ENCODE data around the gene SPTSSA.
"Not testable (repeated sequence)": the region's sequence is repeated elsewhere in the genome, so short reads cannot be mapped to it uniquely, and the experiment has no call there.

Gene SPTSSA

DNA sequence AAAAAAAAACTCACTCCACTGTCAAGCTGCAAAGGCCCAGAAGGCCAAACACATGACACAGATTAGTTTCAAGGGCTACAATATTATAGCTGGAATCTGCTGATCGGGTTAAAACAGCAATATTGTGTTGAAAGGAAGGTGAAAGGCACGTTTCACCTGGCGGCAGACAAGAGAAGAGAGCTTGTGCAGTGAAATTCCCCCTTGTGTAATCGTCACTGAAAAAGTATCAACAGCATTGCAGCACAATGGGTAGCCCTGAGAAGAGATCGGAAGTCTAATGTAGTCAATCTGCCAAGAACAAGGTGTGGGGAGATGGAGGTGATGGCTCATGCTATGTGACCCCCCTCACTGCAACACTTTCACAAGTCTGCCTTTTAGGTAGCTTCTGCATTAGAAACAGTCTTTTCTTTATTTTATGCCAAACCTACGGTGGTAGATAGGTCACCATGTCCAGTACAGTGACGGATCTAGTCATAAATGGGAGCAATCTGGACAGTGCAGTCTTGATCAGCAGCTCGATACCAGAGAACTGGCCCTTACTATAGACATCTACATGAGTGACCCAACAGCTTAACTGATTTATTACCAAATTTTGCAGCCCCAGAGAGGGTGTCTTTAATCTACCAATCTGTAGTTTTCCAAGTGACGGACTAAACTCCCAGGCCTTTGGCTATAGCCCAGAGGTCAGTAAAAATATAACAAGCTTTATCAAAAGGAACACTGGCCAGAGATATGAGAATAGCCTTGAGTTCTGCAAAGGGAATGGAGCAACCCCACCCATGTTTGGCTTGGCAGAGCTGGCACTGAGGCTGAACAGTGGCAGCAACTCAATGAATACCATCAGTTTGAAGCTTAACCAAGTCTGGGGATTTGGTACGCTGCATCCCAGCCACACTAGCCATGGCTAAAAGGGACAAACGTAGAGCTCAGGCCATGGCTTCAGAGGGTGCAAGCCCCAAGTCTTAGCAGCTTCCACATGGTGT, 35.4 kb downstream of the SPTSSA start:
- DNase-seq (ENCODE audit: low spot score) = no peak

DNA sequence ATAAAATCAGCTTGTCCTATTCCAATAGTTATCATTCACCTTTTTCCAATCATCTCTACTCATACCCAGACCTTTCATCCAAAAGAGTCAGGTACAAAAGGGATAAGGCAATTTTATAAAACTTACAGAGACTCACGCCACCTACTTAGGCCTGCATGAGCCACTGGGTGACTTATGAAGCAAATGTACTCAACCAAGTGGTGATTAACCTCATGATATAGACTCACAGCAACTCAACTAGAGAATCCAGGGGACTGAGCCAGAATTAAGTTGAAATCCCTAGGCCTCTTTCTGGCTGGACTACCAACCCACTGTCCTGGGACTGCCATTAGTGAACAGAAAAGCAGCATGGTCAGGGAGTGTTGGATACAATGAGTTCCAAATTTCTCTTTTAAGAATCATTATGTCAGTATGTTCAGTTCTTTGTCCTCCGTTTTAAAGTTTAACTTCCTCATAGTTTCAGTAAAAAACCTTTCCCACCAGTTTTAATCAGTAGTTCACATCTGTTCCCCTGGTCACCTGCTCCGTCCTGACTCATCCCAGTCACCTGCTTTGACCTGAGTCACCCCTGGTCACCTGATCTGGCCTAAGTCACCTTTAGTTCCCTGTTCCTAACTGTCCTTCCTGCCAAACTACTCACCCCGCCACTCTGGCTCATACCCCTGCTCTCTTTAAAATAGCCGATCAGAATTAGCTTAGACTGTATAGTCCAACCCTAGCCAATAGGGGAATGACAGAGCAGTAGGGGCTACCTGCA, 36.8 kb downstream of the SPTSSA start:
- DNase-seq (ENCODE audit: low spot score) = no peak

DNA sequence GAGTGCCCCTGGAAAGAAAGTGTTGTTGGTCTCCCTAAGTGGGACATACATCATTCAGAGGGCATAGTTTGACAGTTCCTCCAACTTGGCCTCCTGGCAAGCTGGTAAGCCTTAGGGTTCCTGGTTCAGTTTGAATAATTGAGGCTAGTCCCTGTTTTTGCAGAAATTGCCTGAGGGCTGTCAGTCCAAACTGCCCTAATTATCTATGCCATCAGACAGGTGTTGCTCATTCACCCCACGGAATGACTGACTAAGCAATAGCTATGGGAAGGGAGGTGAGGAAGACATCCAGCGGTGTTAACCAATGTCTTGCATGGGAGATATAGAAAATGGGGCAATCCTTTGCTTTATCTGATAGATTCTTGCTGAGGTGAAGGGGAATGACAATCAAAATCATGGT, 37.6 kb downstream of the SPTSSA start:
- no peak for DNase-seq (ENCODE audit: low spot score)

DNA sequence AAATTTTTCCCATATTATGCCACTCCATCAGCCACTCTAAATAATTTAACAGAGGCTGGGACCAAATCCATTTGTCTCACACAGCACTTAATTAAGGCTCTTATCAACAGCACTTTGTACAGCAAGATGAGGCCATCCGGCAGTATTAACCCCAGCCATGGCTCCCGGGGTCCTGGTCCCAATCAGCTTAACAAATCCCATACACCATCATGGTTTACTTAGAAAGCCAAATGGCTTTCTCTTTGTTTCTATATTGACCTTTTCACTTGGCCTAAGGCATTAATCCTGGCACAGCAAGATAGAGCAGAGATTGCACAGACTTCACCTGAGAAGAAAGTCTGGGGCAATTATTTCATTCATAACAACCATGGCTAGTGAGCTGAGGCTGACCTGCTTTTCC, 38.6 kb downstream of the SPTSSA start:
- no peak for DNase-seq (ENCODE audit: low spot score)

DNA sequence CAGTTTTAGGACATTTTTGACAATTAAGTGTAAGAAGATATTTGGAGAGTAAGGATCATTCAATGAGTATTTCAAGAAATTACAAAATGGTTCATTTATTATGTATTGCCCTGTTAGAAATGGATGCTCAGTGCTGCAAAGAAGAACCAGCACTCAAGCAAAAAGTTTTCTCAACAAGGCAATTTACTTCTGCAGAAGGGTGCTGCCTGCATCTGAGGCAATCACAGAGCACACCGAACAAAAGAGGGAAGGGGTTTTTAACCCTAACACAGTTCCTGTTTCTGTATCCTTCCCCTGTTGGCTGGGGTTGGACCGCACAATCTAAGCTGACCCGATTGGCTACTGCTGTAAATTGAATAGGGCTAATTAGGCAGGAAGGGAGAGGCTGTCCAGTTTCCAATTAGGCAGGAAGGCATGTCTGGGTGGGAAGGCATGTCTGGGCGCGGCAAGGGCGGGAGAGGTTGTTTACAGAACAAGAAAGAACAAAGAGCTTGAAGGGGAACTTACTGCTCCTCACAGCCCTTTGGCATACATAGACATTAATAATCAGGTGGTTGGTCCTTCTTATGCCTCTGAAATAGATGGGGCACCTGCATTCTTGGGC, 41.4 kb downstream of the SPTSSA start:
- DNase-seq (ENCODE audit: low spot score) = no peak

DNA sequence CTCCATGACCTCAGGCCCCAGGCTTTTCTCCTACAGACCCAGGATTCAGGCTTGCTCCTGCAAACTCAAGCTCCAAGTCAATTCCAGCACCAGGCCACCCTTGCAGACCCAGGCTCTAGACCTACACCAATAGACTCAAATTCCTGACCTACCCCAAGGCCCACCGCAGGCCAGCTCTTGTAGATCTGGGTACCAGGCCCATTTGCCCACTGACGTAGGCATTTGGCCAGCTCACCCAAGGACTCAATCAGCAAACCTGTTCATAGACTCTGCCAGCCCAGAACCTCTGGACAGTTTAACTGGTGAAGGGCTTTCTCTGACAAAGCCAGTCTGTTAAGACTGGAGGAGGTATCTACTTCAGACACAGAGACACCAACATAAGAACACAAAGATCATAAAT, 52.3 kb downstream of the SPTSSA start:
- no peak for DNase-seq (ENCODE audit: low spot score)

DNA sequence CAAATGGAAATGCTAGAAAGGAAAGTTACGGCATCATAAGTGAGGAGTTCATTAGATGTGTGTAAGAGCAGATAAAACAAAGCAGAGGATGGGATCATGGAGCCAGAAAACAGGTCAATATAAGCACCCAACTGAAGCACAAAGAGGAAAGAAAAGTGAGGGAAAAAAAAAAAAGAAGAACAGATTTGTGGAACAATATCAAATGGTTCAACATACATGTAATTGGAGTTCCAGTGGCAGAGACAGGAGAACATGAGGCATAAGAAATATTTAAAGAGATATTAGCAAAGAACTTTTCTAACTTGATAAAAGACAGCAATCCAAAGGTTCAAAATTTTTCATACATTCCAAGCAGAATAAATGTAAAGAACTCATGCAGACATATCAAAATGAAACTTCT, 54.1 kb downstream of the SPTSSA start:
- no peak for DNase-seq (ENCODE audit: low spot score)

DNA sequence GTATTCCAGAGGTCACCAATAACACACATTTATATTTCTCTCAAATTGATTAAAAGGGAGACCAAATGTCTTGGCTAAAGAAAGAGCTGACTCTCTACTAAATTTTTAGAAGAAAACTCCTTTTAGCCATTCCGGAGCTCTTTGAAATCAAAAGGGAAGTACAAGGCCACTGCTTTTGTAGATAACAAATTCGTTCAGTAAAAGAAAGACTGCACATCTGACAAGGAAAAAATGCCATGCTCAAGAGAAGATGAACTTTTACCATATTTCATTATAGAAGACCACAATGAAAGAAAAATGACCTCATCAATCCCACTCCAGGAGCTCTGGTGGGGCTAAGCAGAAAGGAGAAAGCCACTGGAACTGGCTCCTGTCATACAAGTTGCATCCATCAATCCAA, 57.6 kb downstream of the SPTSSA start:
- no peak for DNase-seq (ENCODE audit: low spot score)

DNA sequence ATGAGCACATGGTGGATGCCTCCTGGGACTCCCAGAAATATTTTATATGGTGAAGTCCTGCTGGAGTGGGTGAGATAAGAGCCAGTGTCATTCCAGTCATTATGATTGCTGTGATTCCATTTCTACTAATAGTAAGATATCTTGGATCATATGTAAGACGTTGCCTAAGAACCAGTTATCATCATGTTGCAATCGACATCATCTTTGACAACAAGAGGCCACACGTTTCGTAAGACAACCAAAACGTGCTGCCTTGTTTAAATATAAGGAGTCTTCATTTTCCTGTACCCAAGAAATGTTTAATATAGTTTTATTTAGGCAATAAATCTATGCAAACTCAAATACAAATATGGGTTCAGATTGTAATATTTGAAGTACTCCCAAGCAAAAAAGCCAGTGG, 58.4 kb downstream of the SPTSSA start:
- no peak for DNase-seq (ENCODE audit: low spot score)

DNA sequence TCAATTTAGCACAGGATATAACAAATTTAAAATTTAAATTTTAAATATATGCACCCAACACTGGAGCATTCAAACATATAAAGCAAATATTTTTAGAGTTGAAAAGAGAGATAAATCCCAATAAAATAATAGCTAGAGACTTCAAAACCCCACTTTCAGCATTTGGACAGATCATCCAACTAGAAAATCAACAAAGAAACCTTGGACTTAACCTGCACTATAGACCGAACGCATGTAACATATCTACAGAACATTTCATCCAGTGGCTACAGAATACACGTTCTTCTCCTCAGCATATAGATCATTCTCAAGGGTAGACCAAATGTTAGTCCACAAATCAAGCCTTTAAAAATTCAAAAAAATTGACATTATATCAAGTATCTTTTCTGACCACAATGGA, 64.0 kb downstream of the SPTSSA start:
- no peak for DNase-seq (ENCODE audit: low spot score)

DNA sequence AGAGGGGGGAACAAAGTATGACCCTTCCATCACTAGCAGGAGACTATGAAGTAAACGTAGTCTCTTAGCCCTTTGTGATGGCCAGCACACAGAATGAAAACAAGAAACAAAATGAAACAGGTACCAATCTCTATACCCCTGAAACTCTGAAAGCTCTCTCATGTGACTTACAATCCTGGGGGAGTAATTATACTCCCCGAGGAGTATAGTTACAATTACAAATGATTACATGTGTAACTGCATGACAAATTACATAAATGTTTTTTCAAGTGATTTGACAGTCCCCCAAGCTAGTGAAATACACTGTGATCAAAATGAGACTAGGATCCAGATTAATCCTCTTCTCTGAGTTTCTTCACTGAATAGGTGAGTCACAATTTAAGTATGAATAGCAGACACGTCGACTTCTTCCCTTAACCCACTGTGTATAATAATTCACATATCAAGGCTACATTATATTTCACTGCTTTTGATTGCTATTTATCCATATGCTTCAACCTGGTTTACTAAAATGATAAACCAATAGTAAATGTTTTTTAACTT, 74.0 kb downstream of the SPTSSA start:
- no peak for DNase-seq (ENCODE audit: low spot score)

DNA sequence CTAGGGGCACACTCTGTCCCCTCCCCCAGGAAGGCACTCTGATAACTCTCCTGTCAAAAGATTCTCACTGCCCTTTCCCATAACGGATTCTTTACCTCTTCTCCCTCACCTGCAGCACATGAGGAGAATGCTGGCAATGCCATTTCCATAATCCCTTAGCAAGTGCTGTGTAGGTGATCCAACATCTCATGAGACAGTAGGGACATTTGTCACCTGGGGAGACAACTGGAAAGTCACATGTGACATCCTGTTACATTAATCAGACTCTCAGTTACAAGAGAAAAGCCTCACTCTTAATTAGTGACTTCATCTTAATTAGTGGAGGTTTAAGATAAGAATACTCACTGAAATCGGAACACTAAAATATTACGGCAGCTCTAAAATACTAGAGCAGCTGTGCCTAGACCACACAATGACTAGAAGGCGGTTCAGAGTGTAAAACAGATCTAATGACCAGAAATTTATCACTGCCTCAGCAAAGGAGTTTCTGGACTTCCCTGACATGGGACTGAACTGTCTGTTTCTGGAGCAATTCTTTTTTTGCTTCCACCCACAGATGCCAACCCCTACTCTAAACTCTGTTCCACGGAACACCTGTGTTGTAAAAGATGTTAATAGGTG, 75.1 kb downstream of the SPTSSA start:
- DNase-seq (ENCODE audit: low spot score) = no peak

DNA sequence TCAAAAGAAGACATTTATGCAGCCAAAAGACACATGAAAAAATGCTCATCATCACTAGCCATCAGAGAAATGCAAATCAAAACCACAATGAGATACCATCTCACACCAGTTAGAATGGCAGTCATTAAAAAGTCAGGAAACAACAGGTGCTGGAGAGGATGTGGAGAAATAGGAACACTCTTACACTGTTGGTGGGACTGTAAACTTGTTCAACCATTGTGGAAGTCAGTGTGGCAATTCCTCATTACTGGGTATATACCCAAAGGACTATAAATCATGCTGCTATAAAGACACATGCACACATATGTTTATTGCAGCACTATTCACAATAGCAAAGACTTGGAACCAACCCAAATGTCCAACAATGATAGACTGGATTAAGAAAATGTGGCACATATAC, 76.2 kb downstream of the SPTSSA start:
- DNase-seq (ENCODE audit: low spot score) = not testable (repeated sequence)

DNA sequence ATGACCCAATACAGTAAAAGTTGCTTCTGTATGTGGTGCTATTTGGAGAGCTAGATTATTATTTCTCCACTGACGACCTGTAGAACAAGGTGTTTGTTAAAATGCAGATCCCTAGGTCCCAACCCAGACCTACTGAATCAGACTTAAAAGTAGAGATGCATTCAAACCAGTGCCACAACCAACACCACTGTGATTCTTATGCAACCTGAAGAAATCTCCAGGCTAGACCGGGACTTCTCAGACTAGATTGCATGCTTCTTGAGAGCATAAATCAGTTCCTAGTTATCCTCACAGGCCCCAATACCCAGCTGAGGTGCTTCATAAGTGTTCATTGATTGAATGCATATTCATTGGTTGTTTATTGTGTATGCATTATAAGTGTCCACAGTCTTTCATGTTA, 78.2 kb downstream of the SPTSSA start:
- no peak for DNase-seq (ENCODE audit: low spot score)

Data from cerebellar cortex (tissue), 1 donor.